ENCODE results near the gene CD247.

GRCh38 chr1:167490765-167491164, 27.6 kb downstream of the CD247 start:
- TF ChIP-seq, protein P1, sequence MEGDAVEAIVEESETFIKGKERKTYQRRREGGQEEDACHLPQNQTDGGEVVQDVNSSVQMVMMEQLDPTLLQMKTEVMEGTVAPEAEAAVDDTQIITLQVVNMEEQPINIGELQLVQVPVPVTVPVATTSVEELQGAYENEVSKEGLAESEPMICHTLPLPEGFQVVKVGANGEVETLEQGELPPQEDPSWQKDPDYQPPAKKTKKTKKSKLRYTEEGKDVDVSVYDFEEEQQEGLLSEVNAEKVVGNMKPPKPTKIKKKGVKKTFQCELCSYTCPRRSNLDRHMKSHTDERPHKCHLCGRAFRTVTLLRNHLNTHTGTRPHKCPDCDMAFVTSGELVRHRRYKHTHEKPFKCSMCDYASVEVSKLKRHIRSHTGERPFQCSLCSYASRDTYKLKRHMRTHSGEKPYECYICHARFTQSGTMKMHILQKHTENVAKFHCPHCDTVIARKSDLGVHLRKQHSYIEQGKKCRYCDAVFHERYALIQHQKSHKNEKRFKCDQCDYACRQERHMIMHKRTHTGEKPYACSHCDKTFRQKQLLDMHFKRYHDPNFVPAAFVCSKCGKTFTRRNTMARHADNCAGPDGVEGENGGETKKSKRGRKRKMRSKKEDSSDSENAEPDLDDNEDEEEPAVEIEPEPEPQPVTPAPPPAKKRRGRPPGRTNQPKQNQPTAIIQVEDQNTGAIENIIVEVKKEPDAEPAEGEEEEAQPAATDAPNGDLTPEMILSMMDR (IDR thresholded peaks at IDR 0.05; ENCODE audit: low read depth, low read length): no peak
- TF ChIP-seq MYC (IDR thresholded peaks at IDR 0.05; ENCODE audit: low read depth, low read length): no peak
- TF ChIP-seq, protein P2, sequence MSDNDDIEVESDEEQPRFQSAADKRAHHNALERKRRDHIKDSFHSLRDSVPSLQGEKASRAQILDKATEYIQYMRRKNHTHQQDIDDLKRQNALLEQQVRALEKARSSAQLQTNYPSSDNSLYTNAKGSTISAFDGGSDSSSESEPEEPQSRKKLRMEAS (IDR thresholded peaks at IDR 0.05; ENCODE audit: low read depth, low read length): no peak

Measured in NB4 (cell line).